SK-N-MC (cell line): ENCODE results near the gene PLA2G15.

Experiments
- EZH2 ChIP-seq: fragments of 200-600 bp; sonication (generic); IDR thresholded peaks from one replicate; pipeline ENCODE4 v1.6.1; 2017; ENCODE audit warnings: antibody characterized with exemption
- POLR2AphosphoS5 ChIP-seq: IDR thresholded peaks from 2 replicates; pipeline ENCODE4 v1.6.1; 2012; ENCODE audit warnings: mild to moderate bottlenecking, low read depth, low read length, borderline replicate concordance

- TF ChIP-seq POLR2AphosphoS5 (no peak), EZH2 (no peak)
Measured at GRCh38 chr16:68297908-68298307, 52.7 kb downstream of the PLA2G15 start.
